ENCODE measurements around the gene B3GNT4. TPM values are rescaled to one million over a fixed set of nuclear protein-coding genes. Genes with fewer than 3 reads are reported as not detected.

Gene B3GNT4
- total and polyA plus RNA-seq, 2 of the 4 experiments (the other 2 are of a cell fraction), result 0.18 to 0.53 TPM

DNA sequence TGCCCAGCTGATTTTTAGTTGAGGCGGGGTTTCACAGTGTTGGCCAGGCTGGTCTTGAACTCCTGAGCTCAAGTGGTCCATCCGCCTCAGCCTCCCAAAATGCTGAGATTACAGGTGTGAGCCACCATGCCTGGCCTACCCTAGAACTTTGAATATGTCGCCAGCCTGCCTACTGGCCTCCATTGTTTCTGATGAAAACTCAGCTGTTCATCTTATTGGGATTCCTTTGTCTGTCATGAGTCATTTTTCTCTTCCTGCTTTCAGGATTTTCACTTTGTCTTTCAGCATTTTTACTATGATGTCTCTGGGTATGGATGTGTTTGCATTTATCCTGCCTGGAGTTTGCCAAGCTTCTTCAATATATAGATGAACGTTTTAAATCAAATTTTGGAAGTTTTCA lies 8.1 kb upstream of the B3GNT4 start:
- Histone ChIP-seq H3K36me3 (ENCODE audit: control insufficient read depth, insufficient read depth, low read length) (no peaks in the 10 kb centered on the region), H3K27ac (ENCODE audit: insufficient read depth, low read length) (no peak overlapping the region), H2BK15ac (ENCODE audit: low read depth, low read length) (no peak overlapping the region), H3K9me1 (ENCODE audit: insufficient read depth, low read length) (0 out of 2 replicates have a peak, but pooled peaks cover 4% of the 10 kb centered on the region), H3K14ac (replicated peaks; ENCODE audit: low read depth, low read length) (no peak overlapping the region), H2AK9ac (replicated peaks; ENCODE audit: low read depth, low read length, poor library complexity) (no peak overlapping the region), H2BK5ac (ENCODE audit: low read depth, low read length, poor library complexity, severe bottlenecking) (no peak overlapping the region), H3K56ac (ENCODE audit: extremely low read depth, insufficient read depth, low read length) (no peak overlapping the region), H4K20me1 (ENCODE audit: insufficient read depth, low read length) (no peaks in the 10 kb centered on the region), H3K18ac (ENCODE audit: low read depth, low read length) (no peak overlapping the region), H4K5ac (ENCODE audit: low read depth, low read length) (no peak overlapping the region), H3K27me3 (ENCODE audit: control insufficient read depth, insufficient read depth, low read length) (no peaks in the 10 kb centered on the region), H2BK120ac (ENCODE audit: low read depth, low read length) (no peak overlapping the region), H3K4ac (ENCODE audit: low read depth, low read length) (no peak overlapping the region), H2AK5ac (ENCODE audit: low read depth, low read length) (no peak overlapping the region), H3K23ac (ENCODE audit: low read depth, low read length) (no peak overlapping the region), H4K91ac (ENCODE audit: insufficient read depth, low read depth, low read length) (no peak overlapping the region), H4K8ac (ENCODE audit: low read depth in 2 of 2, low read length in 2 of 2) (no peak overlapping the region), H3K9ac (ENCODE audit: low read depth, low read length) (no peak overlapping the region), H3K4me3 (ENCODE audit: insufficient read depth, low read depth, low read length) (no peak overlapping the region), H2BK20ac (ENCODE audit: low read depth, low read length) (no peak overlapping the region), H2AFZ (replicated peaks; ENCODE audit: low read length, poor library complexity) (no peak overlapping the region), H3K79me1 (ENCODE audit: low read depth in 1 of 2, low read length in 2 of 2) (no peaks in the 10 kb centered on the region), H3K4me2 (ENCODE audit: low read depth, low read length) (no peak overlapping the region), H3K4me1 (ENCODE audit: control insufficient read depth, insufficient read depth, low read length) (peaks cover 4% of the 10 kb centered on the region), H3K9me3 (ENCODE audit: control insufficient read depth, insufficient read depth, low read length) (peaks cover 2% of the 10 kb centered on the region; the same call in 1 of the 2 replicates)
- in situ Hi-C loops (cut with MboI; ENCODE audit: low sequenced_read_pairs) (no loop called here), dilution Hi-C loops (cut with HindIII; ENCODE audit: low sequenced_read_pairs, unreplicated experiment) (no loop called here), intact Hi-C loops (cut with micrococcal nuclease) (no loop called here)
- ATAC-seq (ENCODE audit: low read depth), result no peak
- POLR2A ChIA-PET (ENCODE audit: unreplicated experiment), result interaction anchor here (0.7 kb wide), 1 partner anchor 9 kb away, joined by 9 read pairs; no protein-coding TSS in a partner anchor
- CTCF ChIA-PET, result interaction anchor here (0.6 kb wide), 2 partner anchors 39 to 587 kb away, joined by 3 to 7 read pairs; no protein-coding TSS in a partner anchor
- DNase-seq, result no peak
- TF ChIP-seq, protein P1, sequence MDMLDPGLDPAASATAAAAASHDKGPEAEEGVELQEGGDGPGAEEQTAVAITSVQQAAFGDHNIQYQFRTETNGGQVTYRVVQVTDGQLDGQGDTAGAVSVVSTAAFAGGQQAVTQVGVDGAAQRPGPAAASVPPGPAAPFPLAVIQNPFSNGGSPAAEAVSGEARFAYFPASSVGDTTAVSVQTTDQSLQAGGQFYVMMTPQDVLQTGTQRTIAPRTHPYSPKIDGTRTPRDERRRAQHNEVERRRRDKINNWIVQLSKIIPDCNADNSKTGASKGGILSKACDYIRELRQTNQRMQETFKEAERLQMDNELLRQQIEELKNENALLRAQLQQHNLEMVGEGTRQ (IDR thresholded peaks at IDR 0.05; ENCODE audit: low read depth, low read length), result no peak
- TF ChIP-seq FOS (IDR thresholded peaks at IDR 0.05; ENCODE audit: low read depth, low read length), result no peak
- no peak for TF ChIP-seq CEBPB (IDR thresholded peaks at IDR 0.05; ENCODE audit: low read depth, low read length)
- TF ChIP-seq POLR2A (IDR thresholded peaks at IDR 0.05; ENCODE audit: low read depth, low read length), result no peak
- no peak for TF ChIP-seq SMC3 (IDR thresholded peaks at IDR 0.05; ENCODE audit: low read depth, low read length)
- TF ChIP-seq RFX5 (IDR thresholded peaks at IDR 0.05; ENCODE audit: low read depth, low read length), result no peak
- TF ChIP-seq, protein P2, sequence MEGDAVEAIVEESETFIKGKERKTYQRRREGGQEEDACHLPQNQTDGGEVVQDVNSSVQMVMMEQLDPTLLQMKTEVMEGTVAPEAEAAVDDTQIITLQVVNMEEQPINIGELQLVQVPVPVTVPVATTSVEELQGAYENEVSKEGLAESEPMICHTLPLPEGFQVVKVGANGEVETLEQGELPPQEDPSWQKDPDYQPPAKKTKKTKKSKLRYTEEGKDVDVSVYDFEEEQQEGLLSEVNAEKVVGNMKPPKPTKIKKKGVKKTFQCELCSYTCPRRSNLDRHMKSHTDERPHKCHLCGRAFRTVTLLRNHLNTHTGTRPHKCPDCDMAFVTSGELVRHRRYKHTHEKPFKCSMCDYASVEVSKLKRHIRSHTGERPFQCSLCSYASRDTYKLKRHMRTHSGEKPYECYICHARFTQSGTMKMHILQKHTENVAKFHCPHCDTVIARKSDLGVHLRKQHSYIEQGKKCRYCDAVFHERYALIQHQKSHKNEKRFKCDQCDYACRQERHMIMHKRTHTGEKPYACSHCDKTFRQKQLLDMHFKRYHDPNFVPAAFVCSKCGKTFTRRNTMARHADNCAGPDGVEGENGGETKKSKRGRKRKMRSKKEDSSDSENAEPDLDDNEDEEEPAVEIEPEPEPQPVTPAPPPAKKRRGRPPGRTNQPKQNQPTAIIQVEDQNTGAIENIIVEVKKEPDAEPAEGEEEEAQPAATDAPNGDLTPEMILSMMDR (conservative IDR thresholded peaks at IDR 0.05; ENCODE audit: low read depth, low read length), result no peak
- TF ChIP-seq CHD1 (IDR thresholded peaks at IDR 0.05; ENCODE audit: low read depth, low read length), result no peak
- no peak for TF ChIP-seq NFE2L2 (IDR thresholded peaks at IDR 0.05; ENCODE audit: low read depth, low read length)
- TF ChIP-seq BHLHE40 (IDR thresholded peaks at IDR 0.05; ENCODE audit: low read depth, low read length), result no peak
- no peak for TF ChIP-seq RCOR1 (IDR thresholded peaks at IDR 0.05; ENCODE audit: insufficient replicate concordance, low read length)
- TF ChIP-seq MAFK (IDR thresholded peaks at IDR 0.05; ENCODE audit: low read depth, low read length), result no peak
- no peak for TF ChIP-seq MAZ (IDR thresholded peaks at IDR 0.05; ENCODE audit: borderline replicate concordance, low read depth, low read length)
- no TSS peak for BruUV-seq (replicated peaks)
- WGBS, 2 experiments (ENCODE audit: extremely low coverage in 2 of 2, insufficient read length in 1 of 2), result 86% methylated on average over 1 of the region's 4 CpGs; no CpG with 5 or more reads in 1 of the 2 experiments

Measured in IMR-90 (cell line).